ENCODE data around the gene DHRS11.

GRCh38 chr17:36610474-36610873 is 18.8 kb downstream of the DHRS11 start:
- TF ChIP-seq POLR2A (IDR thresholded peaks at IDR 0.05): no peak
- no peak for TF ChIP-seq CTCF (IDR thresholded peaks at IDR 0.05)
